ENCODE measurements around the gene MYL7.
"Not testable (repeated sequence)": the region's sequence is repeated elsewhere in the genome, so short reads cannot be mapped to it uniquely, and the experiment has no call there.

MYL7 gene

DNA sequence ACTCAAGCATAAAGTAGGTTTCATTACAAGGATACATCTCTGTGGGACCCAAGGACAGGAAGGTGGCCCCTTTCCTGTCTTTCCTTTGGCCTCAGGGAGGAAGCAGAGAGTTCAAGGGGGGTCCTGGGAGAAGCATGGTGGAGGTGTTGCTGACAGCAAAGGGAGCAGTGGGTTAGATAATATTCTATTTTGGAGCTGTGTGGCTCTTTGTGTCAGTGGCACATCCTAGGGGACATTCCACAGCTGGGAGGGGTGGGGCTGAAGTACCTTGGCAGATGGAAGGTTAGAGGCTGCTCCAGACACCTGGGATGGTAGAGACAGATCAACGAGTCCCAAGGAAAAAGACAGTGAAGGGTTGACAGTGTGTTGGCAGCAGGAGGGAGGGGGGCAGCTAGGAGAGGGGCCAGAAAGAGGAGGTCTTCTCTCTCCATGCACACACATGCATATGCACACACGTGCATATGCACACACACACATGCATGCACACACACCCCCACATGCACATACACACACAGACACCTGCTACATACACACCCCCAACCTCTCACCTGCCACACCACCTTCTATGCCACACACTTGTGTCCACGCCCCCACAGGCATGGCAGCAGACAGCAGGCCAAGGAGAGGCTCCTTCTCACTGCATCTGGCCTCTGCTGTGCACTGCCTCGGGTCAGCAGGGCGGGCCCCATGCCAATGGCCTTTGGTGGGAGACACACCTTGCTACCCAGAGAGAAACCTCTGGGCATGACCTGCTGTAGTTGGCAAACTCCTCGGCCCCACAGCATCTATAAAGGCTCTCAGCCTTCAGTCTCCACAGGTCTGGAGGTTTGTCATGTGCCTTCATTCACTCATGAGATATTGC lies 12.2 kb downstream of the MYL7 start:
- no peak for DNase-seq

DNA sequence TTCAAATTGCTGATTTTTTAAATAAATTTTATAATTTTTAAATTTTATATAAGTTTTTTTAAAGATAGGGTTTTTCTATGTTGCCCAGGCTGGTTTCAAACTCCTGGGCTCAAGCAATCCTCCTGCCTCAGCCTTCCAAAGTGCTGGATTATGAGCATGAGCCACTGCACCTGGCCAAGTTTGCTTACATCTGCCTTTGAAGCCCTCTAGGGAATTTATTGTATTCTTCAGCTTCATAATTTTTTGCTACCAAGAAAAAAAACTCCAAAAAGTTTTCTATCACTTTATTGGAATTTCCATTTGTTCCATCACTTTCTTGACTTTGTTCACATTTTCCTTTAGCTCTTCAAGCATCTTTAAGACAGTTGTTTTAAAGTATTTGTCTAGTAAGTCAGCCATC lies 14.0 kb downstream of the MYL7 start:
- DNase-seq: no peak

GRCh38 chr7:44126574-44126973 lies 14.6 kb downstream of the MYL7 start:
- DNase-seq: not testable (repeated sequence)

DNA sequence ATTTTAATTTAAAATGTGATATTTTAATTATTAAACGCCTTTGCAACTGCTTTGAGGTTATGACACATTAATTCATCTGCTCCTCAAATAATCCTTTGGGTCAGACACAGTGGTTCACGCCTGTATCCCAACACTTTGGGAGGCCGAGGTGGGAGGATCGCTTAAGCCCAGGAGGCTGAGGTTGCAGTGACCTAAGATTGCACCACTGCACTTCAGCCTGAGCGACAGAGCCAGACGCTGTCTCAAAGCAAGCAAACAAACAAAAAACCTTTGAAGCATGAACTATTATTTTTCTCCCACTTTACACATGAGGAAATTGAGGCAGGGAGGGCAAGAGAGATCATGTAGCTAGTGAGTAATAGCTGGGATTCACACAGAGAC lies 16.3 kb downstream of the MYL7 start:
- DNase-seq: no peak

DNA sequence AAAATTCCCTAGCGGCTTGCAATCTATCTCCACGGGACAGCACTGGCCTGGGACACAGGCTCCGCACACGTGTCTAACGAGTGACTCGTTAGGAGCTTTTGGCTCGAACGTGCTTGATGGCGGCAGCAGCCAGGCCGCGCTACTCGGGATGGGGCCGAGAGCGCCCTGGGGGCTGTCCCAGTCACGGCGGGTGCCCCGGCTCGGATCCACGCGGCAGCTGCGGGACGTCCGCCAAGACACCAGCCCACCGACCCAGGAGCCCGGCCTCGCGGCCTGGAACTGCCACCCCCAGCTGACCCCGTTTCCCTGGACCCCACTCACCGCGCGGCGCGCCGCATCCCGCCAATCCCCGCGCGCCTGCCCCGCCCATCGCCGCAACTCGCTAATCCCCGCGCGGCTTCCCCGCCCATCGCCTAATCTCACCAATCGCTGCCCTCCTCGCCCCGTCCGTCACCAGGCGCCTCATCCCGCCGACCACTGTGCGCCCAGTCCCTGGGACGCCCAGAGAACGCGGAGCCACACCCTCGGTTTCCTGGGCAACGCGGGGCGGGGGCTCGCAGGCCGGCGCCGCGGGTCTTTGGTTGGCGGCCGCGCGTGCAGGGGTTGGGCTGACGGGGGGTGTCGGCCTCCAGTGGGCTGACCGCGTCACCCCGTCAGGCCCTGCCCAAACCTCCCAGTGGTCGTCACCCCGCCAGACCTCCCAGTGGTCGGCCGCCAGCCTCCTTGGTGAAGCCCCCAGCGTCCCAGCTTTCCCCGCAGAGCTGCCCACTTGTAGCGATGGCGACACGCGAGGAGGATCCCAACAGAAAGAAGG lies 17.7 kb downstream of the MYL7 start, which contains the start of gene POLD2:
Gene POLD2 (minus strand): TSS at position 359 of the 814 bp plus-strand sequence. CDS start 1,495 bp downstream, outside the sequence.
- DNase-seq: peak; percentile 96

GRCh38 chr7:44122529-44122928 lies 18.6 kb downstream of the MYL7 start:
- DNase-seq: no peak

DNA sequence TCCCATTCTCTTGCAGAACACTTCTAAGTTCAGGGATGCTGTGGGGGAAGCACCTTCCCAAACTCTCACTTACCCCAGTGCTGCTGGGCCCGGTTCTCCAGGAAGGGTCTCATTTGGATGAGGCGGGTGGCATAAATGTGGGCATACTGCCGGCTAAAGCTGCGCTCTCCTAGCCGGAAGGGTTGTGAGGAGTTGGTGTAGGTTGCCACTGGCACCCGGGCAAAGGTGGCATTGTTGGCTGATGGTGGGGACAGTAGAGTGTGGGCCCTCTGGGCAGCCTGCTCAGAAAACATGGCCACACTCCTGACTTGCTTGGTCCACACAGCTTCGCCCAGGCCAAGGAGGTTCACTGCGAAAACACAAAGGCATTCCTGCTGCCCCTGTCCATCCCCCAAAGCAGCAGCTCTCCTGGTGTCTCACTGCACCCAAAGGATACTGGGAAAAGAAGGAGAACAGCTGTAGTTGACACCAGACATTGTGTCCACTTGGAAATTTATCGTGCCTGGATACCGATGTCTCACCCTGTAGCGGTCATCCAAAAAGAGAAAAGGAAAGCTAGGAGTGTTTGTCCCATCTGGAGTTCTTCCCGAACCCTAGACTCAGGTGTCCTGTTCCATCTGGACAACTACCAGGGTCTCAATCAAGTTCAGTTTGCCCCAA lies 19.2 kb downstream of the MYL7 start:
- DNase-seq: no peak

DNA sequence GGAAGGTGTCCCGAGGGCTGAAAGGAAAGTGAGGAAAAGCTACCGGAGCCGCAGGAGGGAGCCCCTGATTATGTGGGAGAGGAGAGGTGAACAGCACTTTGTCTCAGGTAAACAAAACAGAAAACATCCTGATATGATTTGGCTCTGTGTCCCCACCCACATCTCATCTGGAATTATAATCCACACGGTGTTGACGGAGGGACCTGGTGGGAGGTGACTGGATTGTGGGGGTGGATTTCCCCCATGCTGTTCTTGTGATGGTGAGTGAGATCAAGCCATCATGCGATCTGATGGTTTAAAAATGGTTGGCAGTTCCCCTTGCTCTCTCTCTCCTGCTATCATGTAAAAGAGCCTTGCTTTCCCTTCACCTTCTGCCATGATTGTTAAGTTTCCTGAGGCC lies 20.7 kb downstream of the MYL7 start:
- DNase-seq: no peak

- DNase-seq: no peak
Observed at GRCh38 chr7:44119829-44120380, 21.2 kb downstream of the MYL7 start.

- no peak for DNase-seq
Observed at GRCh38 chr7:44117801-44118429, 23.2 kb downstream of the MYL7 start.

DNA sequence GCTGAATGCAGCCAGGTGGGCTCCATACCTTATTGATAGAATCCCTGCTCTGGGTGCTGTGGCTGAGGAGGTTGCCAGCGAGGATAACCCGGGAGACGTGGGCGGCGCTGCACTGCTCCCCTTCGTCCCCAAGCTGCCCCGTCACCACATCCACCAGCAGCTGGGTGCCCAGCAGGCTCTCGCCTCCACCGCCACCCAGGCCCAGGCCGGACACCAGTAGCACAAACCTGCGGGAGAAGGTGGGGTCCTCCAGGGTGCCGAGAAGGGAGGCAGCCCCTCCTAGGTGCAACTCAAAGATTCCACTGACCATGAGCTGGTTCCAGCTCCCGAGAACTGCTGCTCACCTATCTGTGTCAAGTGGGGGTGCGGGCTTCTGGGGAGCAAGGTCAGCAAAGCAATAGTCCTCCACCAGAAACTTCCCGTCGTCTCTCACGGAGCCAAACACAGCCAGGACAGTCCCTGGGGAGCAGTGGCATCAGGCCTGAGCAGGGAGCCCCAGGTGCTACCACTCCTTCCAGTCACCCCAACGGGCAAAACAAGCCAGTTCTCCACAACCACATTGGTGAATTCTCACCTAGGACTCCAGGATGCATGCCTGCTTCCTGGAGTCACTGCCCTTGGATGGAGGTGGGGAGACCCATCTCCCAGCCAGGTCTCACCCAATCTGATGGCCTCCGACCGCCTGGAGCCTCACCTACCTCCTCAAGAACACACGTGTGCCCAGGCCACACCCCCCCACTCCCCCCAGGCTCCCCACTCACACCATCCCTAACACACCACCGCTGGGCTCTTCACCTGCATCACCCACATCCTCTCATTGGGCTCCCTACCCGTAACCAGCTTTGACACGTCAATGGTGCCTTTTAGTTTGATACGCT lies 24.1 kb downstream of the MYL7 start:
- DNase-seq: no peak

DNA sequence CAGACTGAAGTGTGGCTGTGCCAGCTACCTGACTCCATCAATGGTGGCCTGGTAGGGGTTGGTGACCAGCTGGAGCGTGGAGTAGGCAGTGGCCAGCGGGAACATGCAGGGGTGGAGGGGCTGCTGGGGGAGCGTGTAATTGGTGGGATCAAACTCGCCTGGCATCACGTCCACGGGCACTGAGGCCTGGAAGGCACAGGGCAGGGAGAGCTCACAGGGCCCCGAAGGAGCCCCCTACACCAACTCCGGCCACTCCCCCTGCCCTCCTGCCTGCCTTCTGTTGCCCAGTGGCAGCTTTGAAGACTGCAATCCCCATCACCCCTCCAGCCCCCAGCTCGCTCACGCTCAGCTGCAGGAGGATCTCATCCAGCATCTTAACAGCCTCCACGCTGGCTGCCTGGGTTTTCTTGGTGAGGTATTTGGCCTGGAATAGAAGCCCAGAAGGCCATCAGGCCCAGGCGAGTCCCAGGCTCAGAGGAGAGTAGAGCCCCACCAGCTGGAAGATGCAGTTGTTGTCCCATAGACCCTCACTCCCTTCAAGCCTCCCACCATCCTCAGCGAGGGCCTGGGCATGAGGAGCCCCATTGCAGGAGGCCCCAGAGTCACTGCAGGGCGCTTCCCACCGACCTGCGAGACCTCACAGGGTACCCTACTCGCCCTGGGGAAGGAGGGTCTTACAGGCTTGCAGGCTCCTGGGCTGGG lies 24.9 kb downstream of the MYL7 start:
- DNase-seq: no peak

DNA sequence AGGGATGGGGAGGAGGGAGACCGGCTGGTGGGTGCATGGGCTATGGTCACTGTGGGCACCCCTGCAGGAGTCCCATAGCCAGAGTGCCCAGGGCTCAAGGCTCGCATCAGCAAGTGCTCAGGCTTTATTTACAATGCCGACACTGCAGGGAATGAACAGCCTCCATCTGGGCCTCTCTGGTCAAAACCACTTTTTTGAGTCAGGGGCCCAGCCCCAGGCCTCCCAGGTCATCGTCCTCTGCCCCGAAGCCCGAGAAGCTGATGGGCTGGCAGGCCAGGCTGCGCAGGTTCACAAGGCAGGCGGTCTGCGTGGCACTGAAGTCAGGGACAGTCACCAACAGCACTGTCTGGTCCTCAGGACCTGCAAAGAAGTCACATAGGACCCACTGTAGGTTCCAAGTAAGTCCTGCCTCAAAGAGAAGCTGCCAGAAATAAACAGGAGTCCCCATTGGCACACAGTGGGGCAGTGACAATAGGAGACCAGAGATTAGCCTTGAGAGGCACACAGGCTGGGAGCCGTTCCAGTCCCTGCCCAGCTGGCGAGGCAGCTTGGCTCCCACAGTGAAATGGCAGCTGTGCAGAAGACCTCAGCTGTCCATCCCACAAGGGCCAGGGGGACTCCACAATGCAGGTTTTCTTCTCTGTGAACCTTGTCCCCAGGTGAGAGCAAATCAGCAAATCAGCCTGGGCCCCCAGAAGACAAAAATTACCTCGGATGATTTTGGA lies 26.4 kb downstream of the MYL7 start:
- no peak for DNase-seq

- no peak for DNase-seq
Observed at GRCh38 chr7:44113764-44114354, 27.3 kb downstream of the MYL7 start.

DNA sequence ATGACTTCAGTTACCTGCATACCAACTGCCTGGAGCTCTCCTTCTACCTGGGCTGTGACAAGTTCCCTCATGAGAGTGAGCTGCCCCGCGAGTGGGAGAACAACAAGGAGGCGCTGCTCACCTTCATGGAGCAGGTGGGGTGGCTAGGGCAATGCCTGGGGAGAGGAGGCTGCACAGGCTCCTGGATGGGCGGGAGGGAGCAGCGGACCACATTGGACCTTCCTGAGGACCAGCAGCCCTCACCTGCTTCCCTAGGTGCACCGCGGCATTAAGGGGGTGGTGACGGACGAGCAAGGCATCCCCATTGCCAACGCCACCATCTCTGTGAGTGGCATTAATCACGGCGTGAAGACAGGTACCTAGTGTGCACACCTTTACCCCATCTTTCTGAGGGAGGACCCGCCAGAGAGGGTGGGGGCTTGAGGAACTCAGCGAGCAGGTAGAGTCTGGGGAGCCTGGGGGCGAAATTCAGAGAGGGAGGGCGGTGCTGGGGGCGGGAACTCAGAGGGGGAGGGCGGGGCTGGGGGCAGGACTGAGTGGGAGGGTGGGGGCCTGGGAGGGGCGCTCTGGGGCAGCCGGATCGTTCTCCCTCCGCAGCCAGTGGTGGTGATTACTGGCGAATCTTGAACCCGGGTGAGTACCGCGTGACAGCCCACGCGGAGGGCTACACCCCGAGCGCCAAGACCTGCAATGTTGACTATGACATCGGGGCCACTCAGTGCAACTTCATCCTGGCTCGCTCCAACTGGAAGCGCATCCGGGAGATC lies 28.0 kb downstream of the MYL7 start:
- DNase-seq: no peak

DNA sequence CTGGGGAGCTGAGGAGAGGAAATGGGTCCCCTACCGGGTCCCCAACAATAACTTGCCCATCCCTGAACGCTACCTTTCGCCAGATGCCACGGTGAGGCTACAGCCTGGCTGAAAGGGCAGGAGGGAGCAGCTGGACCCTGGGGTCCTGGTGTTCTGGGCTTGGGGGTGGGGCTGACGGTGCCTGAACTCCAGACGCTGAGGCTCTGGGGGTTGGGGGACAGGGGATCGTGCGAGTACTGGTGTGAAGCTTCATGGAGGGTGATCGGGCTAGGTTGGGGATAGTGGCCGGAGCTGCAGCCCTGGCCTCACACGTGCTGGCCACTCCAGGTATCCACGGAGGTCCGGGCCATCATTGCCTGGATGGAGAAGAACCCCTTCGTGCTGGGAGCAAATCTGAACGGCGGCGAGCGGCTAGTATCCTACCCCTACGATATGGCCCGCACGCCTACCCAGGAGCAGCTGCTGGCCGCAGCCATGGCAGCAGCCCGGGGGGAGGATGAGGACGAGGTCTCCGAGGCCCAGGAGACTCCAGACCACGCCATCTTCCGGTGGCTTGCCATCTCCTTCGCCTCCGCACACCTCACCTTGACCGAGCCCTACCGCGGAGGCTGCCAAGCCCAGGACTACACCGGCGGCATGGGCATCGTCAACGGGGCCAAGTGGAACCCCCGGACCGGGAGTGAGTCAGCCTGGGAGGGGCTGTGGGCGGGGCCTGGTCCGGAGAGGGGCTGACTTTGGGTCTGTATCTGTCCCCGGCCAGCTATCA lies 28.7 kb downstream of the MYL7 start:
- no peak for DNase-seq

DNA sequence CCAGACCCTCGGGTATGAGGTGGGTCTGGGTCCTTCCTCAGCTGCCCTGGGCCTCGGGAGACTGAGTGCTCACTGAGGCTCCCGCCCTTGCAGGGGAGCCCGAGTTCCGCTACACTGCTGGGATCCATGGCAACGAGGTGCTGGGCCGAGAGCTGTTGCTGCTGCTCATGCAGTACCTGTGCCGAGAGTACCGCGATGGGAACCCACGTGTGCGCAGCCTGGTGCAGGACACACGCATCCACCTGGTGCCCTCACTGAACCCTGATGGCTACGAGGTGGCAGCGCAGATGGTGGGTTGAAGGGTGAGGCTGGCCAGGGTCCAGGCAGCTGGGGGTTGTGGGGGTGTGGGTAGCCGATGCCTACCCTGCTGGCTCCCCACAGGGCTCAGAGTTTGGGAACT lies 29.4 kb downstream of the MYL7 start:
- DNase-seq: no peak

Data from activated effector memory CD4-positive, alpha-beta T cell treated with Interleukin-2 at 50 U/mL for 16 hours (primary cell).